MM.1S (cell line): ENCODE measurements around the gene TNFRSF1A.

ENCODE experiments used
- CTCF ChIP-seq: fragments of 300-600 bp; sonication (generic); IDR thresholded peaks from 2 replicates; pipeline ENCODE4 v1.5.1; 2016; ENCODE audit warnings: antibody characterized with exemption, low read length, mixed read lengths
- EZH2 ChIP-seq: fragments of 300-600 bp; sonication (generic); optimal IDR thresholded peaks from 2 replicates; pipeline ENCODE3; 2017; ENCODE audit warnings: low read depth, mild to moderate bottlenecking, antibody characterized with exemption, low read length, mixed read lengths

- no peak for TF ChIP-seq CTCF
- TF ChIP-seq EZH2 = no peak
Observed at GRCh38 chr12:6306151-6306550, 35.7 kb downstream of the TNFRSF1A start.
